ENCODE measurements around the gene MBD3. TPM values are rescaled to one million over a fixed set of nuclear protein-coding genes. Genes with fewer than 3 reads are reported as not detected.
"Not testable (repeated sequence)": the region's sequence is repeated elsewhere in the genome, so short reads cannot be mapped to it uniquely, and the experiment has no call there.

Gene MBD3
- total RNA-seq, 1 experiment from 2014 or later, result 128 TPM

- no peaks in the 10 kb centered on the region for H3K4me1 ChIP-seq (ENCODE audit: insufficient read depth, low read length)
- no peak overlapping the region for H3K4ac ChIP-seq (ENCODE audit: low read depth, low read length)
- no peaks in the 10 kb centered on the region for H4K20me1 ChIP-seq (ENCODE audit: control insufficient read depth, insufficient read depth, insufficient read length)
- H3K14ac ChIP-seq (ENCODE audit: insufficient read depth, low read length), result no peak overlapping the region
- H3K4me2 ChIP-seq (ENCODE audit: insufficient read depth, insufficient read length, low read length), result peak overlapping the region; percentile 15
- H3T11ph ChIP-seq (ENCODE audit: low read length), result no peak overlapping the region
- no peak overlapping the region for H4K8ac ChIP-seq (replicated peaks; ENCODE audit: insufficient read length, low read depth, low read length)
- no peaks in the 10 kb centered on the region for H3K9me3 ChIP-seq (ENCODE audit: control insufficient read depth, low read depth, low read length)
- no peaks in the 10 kb centered on the region for H3K23me2 ChIP-seq (ENCODE audit: insufficient read length, low read depth, low read length, poor library complexity, severe bottlenecking)
- no peak overlapping the region for H2BK15ac ChIP-seq (ENCODE audit: low read depth, low read length)
- peaks cover 4 to 5% of the 10 kb centered on the region in 2 experiments for H3K4me1 Mint-ChIP-seq
- H3K18ac ChIP-seq (ENCODE audit: insufficient read length, low read depth, low read length), result no peak overlapping the region
- no peak overlapping the region for H3K9ac ChIP-seq (ENCODE audit: extremely low read depth, insufficient read length, low read length)
- H3K27ac Mint-ChIP-seq, result peak overlapping the region in 1 of 3 experiments; percentile 10; a peak in 1 of 7 replicates
- no peaks in the 10 kb centered on the region for H3K9me3 Mint-ChIP-seq
- no CpG with 5 or more reads among the region's 17 CpGs for WGBS (ENCODE audit: extremely low coverage, insufficient read length, low lambda C conversion rate)
- H2BK120ac ChIP-seq (ENCODE audit: low read depth, low read length, poor library complexity, severe bottlenecking), result no peak overlapping the region
- H3K27me3 Mint-ChIP-seq (ENCODE audit: low read depth), result peaks cover 58% of the 10 kb centered on the region
- no peak overlapping the region for H3K27ac ChIP-seq (ENCODE audit: insufficient read length, low read depth, low read length)
- no peak for TF ChIP-seq CTCF (conservative IDR thresholded peaks at IDR 0.05)
- H4K91ac ChIP-seq (ENCODE audit: insufficient read length, low read depth, low read length), result no peak overlapping the region
- no peak overlapping the region for H2AFZ ChIP-seq (ENCODE audit: low read length)
- H3K4me3 Mint-ChIP-seq, result peak overlapping the region; percentile 9 to 39; a peak in 3 of 5 replicates
- no peaks in the 10 kb centered on the region for H3K36me3 Mint-ChIP-seq (ENCODE audit: insufficient read depth in 1 of 3, low read depth in 3 of 3)
- no peak for DNase-seq
- no peak overlapping the region for H3K23ac ChIP-seq (ENCODE audit: insufficient read length, low read depth, low read length)
- H3K79me2 ChIP-seq (ENCODE audit: insufficient read depth, low read length), result no peaks in the 10 kb centered on the region
- H4K5ac ChIP-seq (ENCODE audit: insufficient read length, low read depth, low read length), result no peak overlapping the region
- H2AK5ac ChIP-seq (ENCODE audit: insufficient read length, low read length), result no peak overlapping the region
- no peak overlapping the region for H2BK20ac ChIP-seq (ENCODE audit: low read depth, low read length, poor library complexity, severe bottlenecking)
- no peaks in the 10 kb centered on the region for H3K79me1 ChIP-seq (ENCODE audit: insufficient read depth, low read depth, low read length, poor library complexity, severe bottlenecking)
- H3K56ac ChIP-seq (ENCODE audit: insufficient read length, low read depth, low read length), result no peak overlapping the region
- no peaks in the 10 kb centered on the region for H3K27me3 ChIP-seq (ENCODE audit: insufficient read depth, low read length)
- H2BK12ac ChIP-seq (ENCODE audit: insufficient read length, low read depth, low read length), result no peak overlapping the region
- H2BK5ac ChIP-seq (ENCODE audit: insufficient read length, low read length), result no peak overlapping the region
Measured at GRCh38 chr19:1540365-1540925, 52.2 kb downstream of the MBD3 start.

- H3K4ac ChIP-seq (ENCODE audit: low read depth, low read length); H3K56ac ChIP-seq (ENCODE audit: insufficient read length, low read depth, low read length); H3K4me1 Mint-ChIP-seq; H3K36me3 Mint-ChIP-seq (ENCODE audit: insufficient read depth in 1 of 3, low read depth in 3 of 3); H3K23ac ChIP-seq (ENCODE audit: insufficient read length, low read depth, low read length); H4K5ac ChIP-seq (ENCODE audit: insufficient read length, low read depth, low read length); H3K9me3 ChIP-seq (ENCODE audit: control insufficient read depth, low read depth, low read length); H3K14ac ChIP-seq (ENCODE audit: insufficient read depth, low read length); H3K27ac Mint-ChIP-seq; H3K9ac ChIP-seq (ENCODE audit: extremely low read depth, insufficient read length, low read length); H3K4me2 ChIP-seq (ENCODE audit: insufficient read depth, insufficient read length, low read length); H2AFZ ChIP-seq (ENCODE audit: low read length); DNase-seq; H3K23me2 ChIP-seq (ENCODE audit: insufficient read length, low read depth, low read length, poor library complexity, severe bottlenecking); H3T11ph ChIP-seq (ENCODE audit: low read length); H2AK5ac ChIP-seq (ENCODE audit: insufficient read length, low read length); H4K8ac ChIP-seq (replicated peaks; ENCODE audit: insufficient read length, low read depth, low read length); H3K4me3 Mint-ChIP-seq; H2BK5ac ChIP-seq (ENCODE audit: insufficient read length, low read length); H3K79me1 ChIP-seq (ENCODE audit: insufficient read depth, low read depth, low read length, poor library complexity, severe bottlenecking); H3K27ac ChIP-seq (ENCODE audit: insufficient read length, low read depth, low read length); H2BK15ac ChIP-seq (ENCODE audit: low read depth, low read length); H2BK120ac ChIP-seq (ENCODE audit: low read depth, low read length, poor library complexity, severe bottlenecking); H2BK20ac ChIP-seq (ENCODE audit: low read depth, low read length, poor library complexity, severe bottlenecking); H3K9me3 Mint-ChIP-seq; H3K79me2 ChIP-seq (ENCODE audit: insufficient read depth, low read length); H4K20me1 ChIP-seq (ENCODE audit: control insufficient read depth, insufficient read depth, insufficient read length); H3K27me3 ChIP-seq (ENCODE audit: insufficient read depth, low read length); H3K4me1 ChIP-seq (ENCODE audit: insufficient read depth, low read length); H2BK12ac ChIP-seq (ENCODE audit: insufficient read length, low read depth, low read length); H3K18ac ChIP-seq (ENCODE audit: insufficient read length, low read depth, low read length); H4K91ac ChIP-seq (ENCODE audit: insufficient read length, low read depth, low read length): not testable (repeated sequence)
- no CpG with 5 or more reads among the region's 11 CpGs for WGBS (ENCODE audit: extremely low coverage, insufficient read length, low lambda C conversion rate)
- peaks cover 58% of the 10 kb centered on the region for H3K27me3 Mint-ChIP-seq (ENCODE audit: low read depth)
Measured at GRCh38 chr19:1539749-1540148, 52.9 kb downstream of the MBD3 start.

Measured in H9 (cell line).